HEK293T (cell line): ENCODE results near the gene SEMA4D.

Experiments
- ARNT ChIP-seq: fragments of 450-650 bp; IDR thresholded peaks from 2 replicates; pipeline ENCODE4 v1.6.1; 2017; ENCODE audit warnings: mild to moderate bottlenecking
- CTBP1 ChIP-seq: fragments of 450-650 bp; IDR thresholded peaks from 2 replicates; pipeline ENCODE4 v1.6.1; 2016; ENCODE audit warnings: borderline replicate concordance
- ELF4 ChIP-seq: fragments of 450-650 bp; IDR thresholded peaks from 2 replicates; pipeline ENCODE4 v1.6.1; 2017; ENCODE audit warnings: antibody characterized with exemption
- FOXA1 ChIP-seq: fragments of 450-650 bp; IDR thresholded peaks from 2 replicates; pipeline ENCODE4 v1.6.1; 2016; ENCODE audit warnings: mild to moderate bottlenecking
- FOXK2 ChIP-seq: fragments of 450-650 bp; IDR thresholded peaks from 2 replicates; pipeline ENCODE4 v1.6.1; 2016; ENCODE audit warnings: mild to moderate bottlenecking
- FOXM1 ChIP-seq: fragments of 450-650 bp; IDR thresholded peaks from 2 replicates; pipeline ENCODE4 v1.6.1; 2017; ENCODE audit warnings: mild to moderate bottlenecking, borderline replicate concordance
- HDGF ChIP-seq: fragments of 450-650 bp; IDR thresholded peaks from 2 replicates; pipeline ENCODE4 v1.6.1; 2017; ENCODE audit warnings: antibody characterized with exemption, borderline replicate concordance
- SP1 ChIP-seq: fragments of 450-650 bp; IDR thresholded peaks from 2 replicates; pipeline ENCODE4 v1.6.1; 2017
- SUZ12 ChIP-seq: fragments of 450-650 bp; IDR thresholded peaks from 2 replicates; pipeline ENCODE4 v1.6.1; 2016; ENCODE audit warnings: mild to moderate bottlenecking
- TARDBP ChIP-seq: fragments of 450-650 bp; IDR thresholded peaks from 2 replicates; pipeline ENCODE4 v1.6.1; 2016
- ZNF384 ChIP-seq: fragments of 450-650 bp; IDR thresholded peaks from 2 replicates; pipeline ENCODE4 v1.6.1; 2016
- TF ChIP-seq, protein P1 (sequence below): fragments of 450-650 bp; IDR thresholded peaks from 2 replicates; pipeline ENCODE4 v1.6.1; 2016

DNA sequence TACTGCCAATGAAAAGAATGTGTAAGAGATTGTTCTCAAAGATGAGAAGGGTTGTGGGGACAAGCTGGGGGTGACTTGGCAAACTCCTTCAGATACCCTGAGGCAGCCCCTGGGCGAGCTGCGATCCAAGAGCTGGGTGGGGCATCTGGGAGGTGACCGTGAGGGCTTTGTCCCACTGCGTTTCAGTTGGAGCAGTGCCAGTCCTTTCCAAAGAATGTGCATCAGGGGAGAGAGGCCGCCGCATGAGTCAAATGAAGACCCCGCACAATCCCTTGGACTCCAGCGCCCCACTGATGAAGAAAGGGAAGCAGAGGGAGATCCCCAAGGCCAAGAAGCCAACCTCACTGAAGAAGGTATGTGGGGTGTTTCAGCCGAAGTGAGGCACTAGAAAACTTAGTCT lies 151.2 kb downstream of the SEMA4D start:
- TF ChIP-seq FOXK2 = no peak
- no peak for TF ChIP-seq SP1
- no peak for TF ChIP-seq ARNT
- TF ChIP-seq, protein P1, sequence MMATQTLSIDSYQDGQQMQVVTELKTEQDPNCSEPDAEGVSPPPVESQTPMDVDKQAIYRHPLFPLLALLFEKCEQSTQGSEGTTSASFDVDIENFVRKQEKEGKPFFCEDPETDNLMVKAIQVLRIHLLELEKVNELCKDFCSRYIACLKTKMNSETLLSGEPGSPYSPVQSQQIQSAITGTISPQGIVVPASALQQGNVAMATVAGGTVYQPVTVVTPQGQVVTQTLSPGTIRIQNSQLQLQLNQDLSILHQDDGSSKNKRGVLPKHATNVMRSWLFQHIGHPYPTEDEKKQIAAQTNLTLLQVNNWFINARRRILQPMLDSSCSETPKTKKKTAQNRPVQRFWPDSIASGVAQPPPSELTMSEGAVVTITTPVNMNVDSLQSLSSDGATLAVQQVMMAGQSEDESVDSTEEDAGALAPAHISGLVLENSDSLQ = no peak
- no peak for TF ChIP-seq FOXA1
- no peak for TF ChIP-seq FOXM1
- TF ChIP-seq TARDBP = no peak
- TF ChIP-seq ELF4 = no peak
- TF ChIP-seq HDGF = no peak
- TF ChIP-seq SUZ12 = no peak
- no peak for TF ChIP-seq ZNF384
- no peak for TF ChIP-seq CTBP1
